GM23338 (cell line): ENCODE results near the gene ERC2. TPM values are rescaled to one million over a fixed set of nuclear protein-coding genes. Genes with fewer than 3 reads are reported as not detected.

Experiments
- ATAC-seq: fragments of 200-7000 bp; cut with Tn5 transposase; 3 replicates; pipeline ENCODE4 v1.9.1; 2020
- DNase-seq: peaks from one replicate; pipeline ENCODE4 v3.0.0-alpha.2; 2015; ENCODE audit warnings: low spot score
- H2AFZ ChIP-seq: fragments of 200-600 bp; sonication (generic); 2 replicates; pipeline ENCODE4 v1.8.0; 2016; ENCODE audit warnings: antibody characterized with exemption, mild to moderate bottlenecking, moderate library complexity
- H3F3A ChIP-seq: fragments of 200-600 bp; sonication (generic); replicated peaks from 2 replicates; pipeline ENCODE4 v1.8.0; 2017; ENCODE audit warnings: antibody characterized with exemption, mixed run types, low read depth
- H3K27ac ChIP-seq: fragments of 200-600 bp; sonication (generic); 2 replicates; pipeline ENCODE4 v1.6.1; 2016; ENCODE audit warnings: low read depth
- H3K27me3 ChIP-seq: fragments of 200-600 bp; sonication (generic); 2 replicates; pipeline ENCODE4 v1.8.0; 2016; ENCODE audit warnings: mild to moderate bottlenecking, mixed run types, moderate library complexity; ENCODE audit not compliant: insufficient read depth
- H3K36me3 ChIP-seq: fragments of 200-600 bp; sonication (generic); 2 replicates; pipeline ENCODE4 v1.8.0; 2016; ENCODE audit warnings: mild to moderate bottlenecking; ENCODE audit not compliant: insufficient read depth
- H3K4me1 ChIP-seq: fragments of 200-600 bp; sonication (generic); 2 replicates; pipeline ENCODE4 v1.8.0; 2016; ENCODE audit warnings: mild to moderate bottlenecking, moderate library complexity; ENCODE audit not compliant: insufficient read depth
- H3K4me2 ChIP-seq: fragments of 200-600 bp; sonication (generic); 2 replicates; pipeline ENCODE4 v1.7.1; 2017; ENCODE audit warnings: mixed run types
- H3K4me3 ChIP-seq: fragments of 200-600 bp; sonication (generic); 2 replicates; pipeline ENCODE4 v1.6.1; 2016; ENCODE audit warnings: mixed run types
- H3K79me2 ChIP-seq: fragments of 200-600 bp; sonication (generic); replicated peaks from 2 replicates; pipeline ENCODE4 v1.8.0; 2017; ENCODE audit warnings: mild to moderate bottlenecking; ENCODE audit not compliant: insufficient read depth
- H3K9me2 ChIP-seq: fragments of 200-600 bp; sonication (generic); 2 replicates; pipeline ENCODE4 v1.8.0; 2017; ENCODE audit not compliant: insufficient read depth
- H4K20me1 ChIP-seq: fragments of 200-600 bp; sonication (generic); replicated peaks from 2 replicates; pipeline ENCODE4 v1.8.0; 2017; ENCODE audit warnings: mild to moderate bottlenecking; ENCODE audit not compliant: insufficient read depth
- H3K27ac Mint-ChIP-seq: 2 replicates; pipeline ENCODE4 v1.8.0; 2020; ENCODE audit warnings: inconsistent platforms, mild to moderate bottlenecking, moderate library complexity, mixed read lengths
- H3K27me3 Mint-ChIP-seq: 3 replicates; pipeline ENCODE4 v1.8.0; 2022; ENCODE audit warnings: low read depth, mild to moderate bottlenecking, moderate library complexity, mixed read lengths, inconsistent platforms; ENCODE audit not compliant: insufficient read depth, poor library complexity
- H3K36me3 Mint-ChIP-seq: 3 replicates; pipeline ENCODE4 v1.8.0; 2021; ENCODE audit warnings: low read depth, mild to moderate bottlenecking, inconsistent platforms, moderate library complexity, mixed read lengths
- H3K4me1 Mint-ChIP-seq: 3 replicates; pipeline ENCODE4 v1.8.0; 2020; ENCODE audit warnings: mild to moderate bottlenecking, inconsistent platforms, mixed read lengths
- H3K4me3 Mint-ChIP-seq: 3 replicates; pipeline ENCODE4 v1.8.0; 2021; ENCODE audit warnings: moderate library complexity, mild to moderate bottlenecking, inconsistent platforms, mixed read lengths
- H3K9me3 Mint-ChIP-seq: 3 replicates; pipeline ENCODE4 v1.8.0; 2020; ENCODE audit warnings: moderate library complexity, mild to moderate bottlenecking, inconsistent platforms, mixed read lengths
- CREB1 ChIP-seq: fragments of 250-450 bp; sonication (Bioruptor Pico); IDR thresholded peaks from 2 replicates; pipeline ENCODE4 v1.5.0; 2020; ENCODE audit warnings: low read depth, mild to moderate bottlenecking, moderate library complexity
- EZH2 ChIP-seq: fragments of 200-600 bp; sonication (generic); IDR thresholded peaks from one replicate; pipeline ENCODE4 v1.8.0; 2017; ENCODE audit warnings: antibody characterized with exemption, mild to moderate bottlenecking, low read depth; ENCODE audit not compliant: unreplicated experiment
- EZH2phosphoT487 ChIP-seq: fragments of 200-600 bp; sonication (generic); IDR thresholded peaks from one replicate; pipeline ENCODE4 v1.8.1; 2018; ENCODE audit warnings: antibody characterized with exemption; ENCODE audit not compliant: unreplicated experiment
- JUNB ChIP-seq: IDR thresholded peaks from one replicate; pipeline ENCODE4 v1.6.1; 2016; ENCODE audit warnings: antibody characterized with exemption; ENCODE audit not compliant: unreplicated experiment
- NANOG ChIP-seq: IDR thresholded peaks from 2 replicates; pipeline ENCODE4 v1.6.1; 2016; ENCODE audit warnings: antibody characterized with exemption, borderline replicate concordance
- POLR2AphosphoS5 ChIP-seq: IDR thresholded peaks from 2 replicates; pipeline ENCODE4 v1.6.1; 2016; ENCODE audit warnings: antibody characterized with exemption, low read depth
- STAT1 ChIP-seq: IDR thresholded peaks from one replicate; pipeline ENCODE4 v1.6.1; 2016; ENCODE audit warnings: antibody characterized with exemption; ENCODE audit not compliant: unreplicated experiment
- ZNF114 ChIP-seq: fragments of 250-450 bp; sonication (Bioruptor Pico); IDR thresholded peaks from 2 replicates; pipeline ENCODE4 v1.5.0; 2020; ENCODE audit warnings: mild to moderate bottlenecking, moderate library complexity
- ZNF331 ChIP-seq: fragments of 250-450 bp; sonication (Bioruptor Pico); IDR thresholded peaks from 2 replicates; pipeline ENCODE4 v1.5.0; 2020; ENCODE audit warnings: low read depth, mild to moderate bottlenecking, moderate library complexity
- polyA plus RNA-seq: library from polyadenylated mRNA; unstranded; fragments of >200 nt; fragmentation: Nextera tagmentation; extraction: Ambion mirVana; gene quantifications from 2 replicates; pipeline ENCODE4 v1.2.1, GENCODE V29; 2016
- total RNA-seq: library from RNA; depleted of rRNA; stranded (reverse); fragments of >200 nt; shearing (Covaris generic); gene quantifications from 2 replicates; pipeline ENCODE4 v1.2.3, GENCODE V29; 2014
- TF ChIP-seq, protein P1 (sequence below), 2 experiments: fragments of 200-600 bp in 1 of 2; sonication (generic) in 1 of 2; conservative IDR thresholded peaks; 2 replicates each; pipeline versions ENCODE4 v1.5.1 to v1.6.1; 2016 to 2017; ENCODE audit warnings: antibody characterized with exemption in 2 of 2, low read depth in 2 of 2, mild to moderate bottlenecking in 2 of 2, moderate library complexity in 1 of 2
- TF ChIP-seq, protein P2 (sequence below): IDR thresholded peaks from one replicate; pipeline ENCODE4 v1.6.1; 2018; ENCODE audit warnings: antibody characterized with exemption; ENCODE audit not compliant: unreplicated experiment
- TF ChIP-seq, protein P3 (sequence below): IDR thresholded peaks from 2 replicates; pipeline ENCODE4 v1.6.1; 2016; ENCODE audit warnings: antibody characterized with exemption
- TF ChIP-seq, protein P4 (sequence below): fragments of 250-450 bp; sonication (Bioruptor Pico); IDR thresholded peaks from 2 replicates; pipeline ENCODE4 v1.5.0; 2020; ENCODE audit warnings: mild to moderate bottlenecking, moderate library complexity

The ERC2 gene
- total and polyA plus RNA-seq, 2 experiments from 2014 or later: 11.8 to 13.7 TPM

DNA sequence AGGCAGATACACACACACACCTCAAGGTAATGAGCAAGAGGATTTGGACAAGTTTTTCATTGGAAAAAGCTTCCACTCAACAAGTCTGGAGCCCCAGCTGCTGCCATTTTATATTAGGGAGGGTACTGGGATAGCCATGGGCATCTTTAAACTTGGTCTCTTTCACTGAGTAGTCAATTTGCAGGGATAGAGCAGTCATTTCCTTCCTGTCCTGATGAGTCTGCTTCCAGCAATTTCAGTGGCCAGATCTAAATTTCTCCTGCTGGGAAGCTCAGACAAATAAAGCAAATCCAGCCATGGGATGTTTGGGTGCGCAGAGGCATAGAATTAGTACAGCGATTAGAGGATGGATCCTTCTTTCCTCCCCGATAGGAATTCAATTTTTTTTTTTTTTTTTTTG is 874 bp upstream of the ERC2 start:
- Mint-ChIP-seq H3K27ac (no peak overlapping the region), H3K4me1 (peaks cover 20% of the 10 kb centered on the region), H3K36me3 (no peaks in the 10 kb centered on the region; the same call in 2 of the 3 replicates), H3K27me3 (peaks cover 2% of the 10 kb centered on the region), H3K9me3 (no peaks in the 10 kb centered on the region), H3K4me3 (peak overlapping the region; percentile 42; the same call in 1 of the 3 replicates)
- Histone ChIP-seq H3K4me3 (no peak overlapping the region), H3K9me2 (0 out of 2 replicates have a peak, but pooled peaks cover 5% of the 10 kb centered on the region), H2AFZ (no peak overlapping the region), H3K4me2 (no peak overlapping the region), H3K79me2 (peaks cover 26% of the 10 kb centered on the region), H3K36me3 (no peaks in the 10 kb centered on the region), H3K27me3 (no peaks in the 10 kb centered on the region), H3F3A (0 out of 2 replicates have a peak, but pooled peaks cover 5% of the 10 kb centered on the region), H3K4me1 (peaks cover 5% of the 10 kb centered on the region; the same call in 1 of the 2 replicates), H4K20me1 (no peaks in the 10 kb centered on the region; the same call in 1 of the 2 replicates), H3K27ac (no peak overlapping the region)
- no peak for ATAC-seq
- TF ChIP-seq POLR2AphosphoS5 (no peak), CREB1 (no peak), EZH2phosphoT487 (no peak), EZH2 (no peak), ZNF331 (CRISPR knock-in tag) (no peak), NANOG (no peak), ZNF114 (CRISPR knock-in tag) (no peak), JUNB (no peak), STAT1 (no peak)
- TF ChIP-seq, protein P1, sequence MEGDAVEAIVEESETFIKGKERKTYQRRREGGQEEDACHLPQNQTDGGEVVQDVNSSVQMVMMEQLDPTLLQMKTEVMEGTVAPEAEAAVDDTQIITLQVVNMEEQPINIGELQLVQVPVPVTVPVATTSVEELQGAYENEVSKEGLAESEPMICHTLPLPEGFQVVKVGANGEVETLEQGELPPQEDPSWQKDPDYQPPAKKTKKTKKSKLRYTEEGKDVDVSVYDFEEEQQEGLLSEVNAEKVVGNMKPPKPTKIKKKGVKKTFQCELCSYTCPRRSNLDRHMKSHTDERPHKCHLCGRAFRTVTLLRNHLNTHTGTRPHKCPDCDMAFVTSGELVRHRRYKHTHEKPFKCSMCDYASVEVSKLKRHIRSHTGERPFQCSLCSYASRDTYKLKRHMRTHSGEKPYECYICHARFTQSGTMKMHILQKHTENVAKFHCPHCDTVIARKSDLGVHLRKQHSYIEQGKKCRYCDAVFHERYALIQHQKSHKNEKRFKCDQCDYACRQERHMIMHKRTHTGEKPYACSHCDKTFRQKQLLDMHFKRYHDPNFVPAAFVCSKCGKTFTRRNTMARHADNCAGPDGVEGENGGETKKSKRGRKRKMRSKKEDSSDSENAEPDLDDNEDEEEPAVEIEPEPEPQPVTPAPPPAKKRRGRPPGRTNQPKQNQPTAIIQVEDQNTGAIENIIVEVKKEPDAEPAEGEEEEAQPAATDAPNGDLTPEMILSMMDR (conservative IDR thresholded peaks at IDR 0.05; ENCODE audit: low read depth in 2 of 2): no peak
- TF ChIP-seq, protein P2, sequence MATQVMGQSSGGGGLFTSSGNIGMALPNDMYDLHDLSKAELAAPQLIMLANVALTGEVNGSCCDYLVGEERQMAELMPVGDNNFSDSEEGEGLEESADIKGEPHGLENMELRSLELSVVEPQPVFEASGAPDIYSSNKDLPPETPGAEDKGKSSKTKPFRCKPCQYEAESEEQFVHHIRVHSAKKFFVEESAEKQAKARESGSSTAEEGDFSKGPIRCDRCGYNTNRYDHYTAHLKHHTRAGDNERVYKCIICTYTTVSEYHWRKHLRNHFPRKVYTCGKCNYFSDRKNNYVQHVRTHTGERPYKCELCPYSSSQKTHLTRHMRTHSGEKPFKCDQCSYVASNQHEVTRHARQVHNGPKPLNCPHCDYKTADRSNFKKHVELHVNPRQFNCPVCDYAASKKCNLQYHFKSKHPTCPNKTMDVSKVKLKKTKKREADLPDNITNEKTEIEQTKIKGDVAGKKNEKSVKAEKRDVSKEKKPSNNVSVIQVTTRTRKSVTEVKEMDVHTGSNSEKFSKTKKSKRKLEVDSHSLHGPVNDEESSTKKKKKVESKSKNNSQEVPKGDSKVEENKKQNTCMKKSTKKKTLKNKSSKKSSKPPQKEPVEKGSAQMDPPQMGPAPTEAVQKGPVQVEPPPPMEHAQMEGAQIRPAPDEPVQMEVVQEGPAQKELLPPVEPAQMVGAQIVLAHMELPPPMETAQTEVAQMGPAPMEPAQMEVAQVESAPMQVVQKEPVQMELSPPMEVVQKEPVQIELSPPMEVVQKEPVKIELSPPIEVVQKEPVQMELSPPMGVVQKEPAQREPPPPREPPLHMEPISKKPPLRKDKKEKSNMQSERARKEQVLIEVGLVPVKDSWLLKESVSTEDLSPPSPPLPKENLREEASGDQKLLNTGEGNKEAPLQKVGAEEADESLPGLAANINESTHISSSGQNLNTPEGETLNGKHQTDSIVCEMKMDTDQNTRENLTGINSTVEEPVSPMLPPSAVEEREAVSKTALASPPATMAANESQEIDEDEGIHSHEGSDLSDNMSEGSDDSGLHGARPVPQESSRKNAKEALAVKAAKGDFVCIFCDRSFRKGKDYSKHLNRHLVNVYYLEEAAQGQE: no peak
- TF ChIP-seq, protein P3, sequence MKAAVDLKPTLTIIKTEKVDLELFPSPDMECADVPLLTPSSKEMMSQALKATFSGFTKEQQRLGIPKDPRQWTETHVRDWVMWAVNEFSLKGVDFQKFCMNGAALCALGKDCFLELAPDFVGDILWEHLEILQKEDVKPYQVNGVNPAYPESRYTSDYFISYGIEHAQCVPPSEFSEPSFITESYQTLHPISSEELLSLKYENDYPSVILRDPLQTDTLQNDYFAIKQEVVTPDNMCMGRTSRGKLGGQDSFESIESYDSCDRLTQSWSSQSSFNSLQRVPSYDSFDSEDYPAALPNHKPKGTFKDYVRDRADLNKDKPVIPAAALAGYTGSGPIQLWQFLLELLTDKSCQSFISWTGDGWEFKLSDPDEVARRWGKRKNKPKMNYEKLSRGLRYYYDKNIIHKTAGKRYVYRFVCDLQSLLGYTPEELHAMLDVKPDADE: no peak
- TF ChIP-seq, protein P4, sequence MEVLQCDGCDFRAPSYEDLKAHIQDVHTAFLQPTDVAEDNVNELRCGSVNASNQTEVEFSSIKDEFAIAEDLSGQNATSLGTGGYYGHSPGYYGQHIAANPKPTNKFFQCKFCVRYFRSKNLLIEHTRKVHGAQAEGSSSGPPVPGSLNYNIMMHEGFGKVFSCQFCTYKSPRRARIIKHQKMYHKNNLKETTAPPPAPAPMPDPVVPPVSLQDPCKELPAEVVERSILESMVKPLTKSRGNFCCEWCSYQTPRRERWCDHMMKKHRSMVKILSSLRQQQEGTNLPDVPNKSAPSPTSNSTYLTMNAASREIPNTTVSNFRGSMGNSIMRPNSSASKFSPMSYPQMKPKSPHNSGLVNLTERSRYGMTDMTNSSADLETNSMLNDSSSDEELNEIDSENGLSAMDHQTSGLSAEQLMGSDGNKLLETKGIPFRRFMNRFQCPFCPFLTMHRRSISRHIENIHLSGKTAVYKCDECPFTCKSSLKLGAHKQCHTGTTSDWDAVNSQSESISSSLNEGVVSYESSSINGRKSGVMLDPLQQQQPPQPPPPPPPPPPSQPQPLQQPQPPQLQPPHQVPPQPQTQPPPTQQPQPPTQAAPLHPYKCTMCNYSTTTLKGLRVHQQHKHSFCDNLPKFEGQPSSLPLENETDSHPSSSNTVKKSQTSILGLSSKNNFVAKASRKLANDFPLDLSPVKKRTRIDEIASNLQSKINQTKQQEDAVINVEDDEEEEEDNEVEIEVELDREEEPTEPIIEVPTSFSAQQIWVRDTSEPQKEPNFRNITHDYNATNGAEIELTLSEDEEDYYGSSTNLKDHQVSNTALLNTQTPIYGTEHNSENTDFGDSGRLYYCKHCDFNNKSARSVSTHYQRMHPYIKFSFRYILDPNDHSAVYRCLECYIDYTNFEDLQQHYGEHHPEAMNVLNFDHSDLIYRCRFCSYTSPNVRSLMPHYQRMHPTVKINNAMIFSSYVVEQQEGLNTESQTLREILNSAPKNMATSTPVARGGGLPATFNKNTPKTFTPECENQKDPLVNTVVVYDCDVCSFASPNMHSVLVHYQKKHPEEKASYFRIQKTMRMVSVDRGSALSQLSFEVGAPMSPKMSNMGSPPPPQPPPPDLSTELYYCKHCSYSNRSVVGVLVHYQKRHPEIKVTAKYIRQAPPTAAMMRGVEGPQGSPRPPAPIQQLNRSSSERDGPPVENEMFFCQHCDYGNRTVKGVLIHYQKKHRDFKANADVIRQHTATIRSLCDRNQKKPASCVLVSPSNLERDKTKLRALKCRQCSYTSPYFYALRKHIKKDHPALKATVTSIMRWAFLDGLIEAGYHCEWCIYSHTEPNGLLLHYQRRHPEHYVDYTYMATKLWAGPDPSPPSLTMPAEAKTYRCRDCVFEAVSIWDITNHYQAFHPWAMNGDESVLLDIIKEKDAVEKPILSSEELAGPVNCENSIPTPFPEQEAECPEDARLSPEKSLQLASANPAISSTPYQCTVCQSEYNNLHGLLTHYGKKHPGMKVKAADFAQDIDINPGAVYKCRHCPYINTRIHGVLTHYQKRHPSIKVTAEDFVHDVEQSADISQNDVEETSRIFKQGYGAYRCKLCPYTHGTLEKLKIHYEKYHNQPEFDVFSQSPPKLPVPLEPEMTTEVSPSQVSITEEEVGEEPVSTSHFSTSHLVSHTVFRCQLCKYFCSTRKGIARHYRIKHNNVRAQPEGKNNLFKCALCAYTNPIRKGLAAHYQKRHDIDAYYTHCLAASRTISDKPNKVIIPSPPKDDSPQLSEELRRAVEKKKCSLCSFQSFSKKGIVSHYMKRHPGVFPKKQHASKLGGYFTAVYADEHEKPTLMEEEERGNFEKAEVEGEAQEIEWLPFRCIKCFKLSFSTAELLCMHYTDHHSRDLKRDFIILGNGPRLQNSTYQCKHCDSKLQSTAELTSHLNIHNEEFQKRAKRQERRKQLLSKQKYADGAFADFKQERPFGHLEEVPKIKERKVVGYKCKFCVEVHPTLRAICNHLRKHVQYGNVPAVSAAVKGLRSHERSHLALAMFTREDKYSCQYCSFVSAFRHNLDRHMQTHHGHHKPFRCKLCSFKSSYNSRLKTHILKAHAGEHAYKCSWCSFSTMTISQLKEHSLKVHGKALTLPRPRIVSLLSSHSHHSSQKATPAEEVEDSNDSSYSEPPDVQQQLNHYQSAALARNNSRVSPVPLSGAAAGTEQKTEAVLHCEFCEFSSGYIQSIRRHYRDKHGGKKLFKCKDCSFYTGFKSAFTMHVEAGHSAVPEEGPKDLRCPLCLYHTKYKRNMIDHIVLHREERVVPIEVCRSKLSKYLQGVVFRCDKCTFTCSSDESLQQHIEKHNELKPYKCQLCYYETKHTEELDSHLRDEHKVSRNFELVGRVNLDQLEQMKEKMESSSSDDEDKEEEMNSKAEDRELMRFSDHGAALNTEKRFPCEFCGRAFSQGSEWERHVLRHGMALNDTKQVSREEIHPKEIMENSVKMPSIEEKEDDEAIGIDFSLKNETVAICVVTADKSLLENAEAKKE (CRISPR knock-in tag): no peak
- no peak for DNase-seq
